Thyroid gland (tissue), 4 donors: ENCODE data around the gene SHMT2. TPM values are rescaled to one million over a fixed set of nuclear protein-coding genes. Genes with fewer than 3 reads are reported as not detected.

Experiments used
- DNase-seq, 2 donors: peaks; one replicate each; pipeline ENCODE4 v3.0.0-alpha.2; 2019
- H3K27ac ChIP-seq, 3 donors: fragments of 200-600 bp; sonication (generic); 1 replicate in 2 of 3; 2 replicates in 1 of 3; pipeline ENCODE4 v1.5.1; 2016 to 2019; ENCODE audit warnings: mild to moderate bottlenecking in 1 of 3, moderate library complexity in 1 of 3
- H3K27me3 ChIP-seq: fragments of 200-600 bp; sonication (generic); one replicate; pipeline ENCODE4 v1.5.1; 2019
- H3K36me3 ChIP-seq, 2 donors: fragments of 200-600 bp; sonication (generic); one replicate each; pipeline ENCODE4 v1.5.1; 2016 to 2019
- H3K4me1 ChIP-seq, 2 donors: fragments of 200-600 bp; sonication (generic); one replicate each; pipeline ENCODE4 v1.5.1; 2017 to 2019
- H3K4me3 ChIP-seq, 3 donors: fragments of 200-600 bp; sonication (generic); replicated peaks in 1 of 3; 1 replicate in 2 of 3; 2 replicates in 1 of 3; pipeline ENCODE4 v1.5.1; 2016; ENCODE audit warnings: mild to moderate bottlenecking in 1 of 3
- H3K9me3 ChIP-seq: fragments of 200-600 bp; sonication (generic); one replicate; pipeline ENCODE4 v1.5.1; 2017
- CTCF ChIP-seq, 6 experiments: fragments of 200-600 bp in 3 of 6; fragments of 450-650 bp in 3 of 6; sonication (generic) in 3 of 6; IDR thresholded peaks; one replicate each; pipeline ENCODE4 v1.5.1; 2016 to 2019; ENCODE audit warnings: antibody characterized with exemption in 6 of 6, mild to moderate bottlenecking in 2 of 6, inconsistent platforms in 1 of 6, moderate library complexity in 1 of 6
- POLR2A ChIP-seq, 2 donors: fragments of 450-650 bp; IDR thresholded peaks; one replicate each; pipeline ENCODE4 v1.6.1; 2017; ENCODE audit warnings: antibody characterized with exemption in 2 of 2, mild to moderate bottlenecking in 2 of 2, moderate library complexity in 1 of 2
- WGBS, 2 donors: methylation state at CpG; one replicate each; pipeline ENCODE4 v1.1.5; 2017; 5-methylcytosine and 5-hydroxymethylcytosine counted together
- intact Hi-C: fragments of 100-400 bp; cut with DNase I; formaldehyde crosslinking; loops from one replicate; pipeline ENCODE4 v1.15.1; 2023
- total RNA-seq, 4 donors: library from RNA; depleted of rRNA; stranded (reverse); fragments of >200 nt; gene quantifications; one replicate each; pipeline ENCODE4 v1.2.3, GENCODE V29; 2016

SHMT2 gene
- total RNA-seq, 4 donors from 2014 or later: 34.0 to 58.4 (median 49.8) TPM

GRCh38 chr12:57183939-57184725 lies 45.4 kb upstream of the SHMT2 start:
- intact Hi-C loops: loop anchor here (2.0 to 5.0 kb wide), 2 partner anchors 59 to 107 kb away; partner anchors contain the start of gene NEMP1
- no peaks in the 10 kb centered on the region for H3K27me3 ChIP-seq
- no peaks in the 10 kb centered on the region for H3K4me1 ChIP-seq
- H3K9me3 ChIP-seq: no peaks in the 10 kb centered on the region
- DNase-seq: no peak
- H3K4me3 ChIP-seq: no peak overlapping the region
- 95 to 96% methylated on average over 4 to 22 of the region's 22 CpGs for WGBS, 2 donors
- no peak overlapping the region for H3K27ac ChIP-seq
- TF ChIP-seq POLR2A (IDR thresholded peaks at IDR 0.05): no peak
- TF ChIP-seq CTCF (IDR thresholded peaks at IDR 0.05): no peak
- H3K36me3 ChIP-seq: peaks cover 21 to 42% of the 10 kb centered on the region in 2 donors

- H3K4me3 ChIP-seq: no peak overlapping the region
- no peak for TF ChIP-seq CTCF (IDR thresholded peaks at IDR 0.05)
- no peak for TF ChIP-seq POLR2A (IDR thresholded peaks at IDR 0.05)
- no peak overlapping the region for H3K27ac ChIP-seq
- H3K9me3 ChIP-seq: no peaks in the 10 kb centered on the region
- WGBS, 2 donors: 95 to 99% methylated on average over 14 to 25 of the region's 25 CpGs
- H3K4me1 ChIP-seq: peaks cover 8 to 12% of the 10 kb centered on the region in 2 donors
- peaks cover 13 to 36% of the 10 kb centered on the region in 2 donors for H3K36me3 ChIP-seq
- intact Hi-C loops: no loop called here
- DNase-seq: no peak
- H3K27me3 ChIP-seq: no peaks in the 10 kb centered on the region
Observed at GRCh38 chr12:57185403-57185802, 44.1 kb upstream of the SHMT2 start.

- H3K27ac ChIP-seq: no peak overlapping the region
- intact Hi-C loops: no loop called here
Observed at GRCh38 chr12:57185906-57186508, 43.5 kb upstream of the SHMT2 start.

GRCh38 chr12:57187222-57188089 lies 42.1 kb upstream of the SHMT2 start:
- no peaks in the 10 kb centered on the region for H3K9me3 ChIP-seq
- no peak for DNase-seq
- TF ChIP-seq POLR2A (IDR thresholded peaks at IDR 0.05) (no peak), CTCF (IDR thresholded peaks at IDR 0.05) (no peak)
- WGBS, 2 donors: 77% methylated on average over 10 to 21 of the region's 21 CpGs
- H3K27ac ChIP-seq: no peak overlapping the region
- no peaks in the 10 kb centered on the region for H3K27me3 ChIP-seq
- H3K36me3 ChIP-seq: peaks cover 12 to 42% of the 10 kb centered on the region in 2 donors
- peaks cover 14 to 19% of the 10 kb centered on the region in 2 donors for H3K4me1 ChIP-seq
- intact Hi-C loops: no loop called here
- H3K4me3 ChIP-seq: no peak overlapping the region

More at GRCh38 chr12:57185906-57186508, 43.5 kb upstream of the SHMT2 start:
- Histone ChIP-seq H3K4me1 (peaks cover 14 to 18% of the 10 kb centered on the region in 2 donors), H3K9me3 (no peaks in the 10 kb centered on the region), H3K27me3 (no peaks in the 10 kb centered on the region), H3K36me3 (peaks cover 12 to 36% of the 10 kb centered on the region in 2 donors), H3K4me3 (no peak overlapping the region)
- no peak for DNase-seq
- WGBS, 2 donors: 82 to 84% methylated on average over 12 of the region's 12 CpGs
- TF ChIP-seq CTCF (IDR thresholded peaks at IDR 0.05) (no peak), POLR2A (IDR thresholded peaks at IDR 0.05) (no peak)
